ENCODE measurements around the gene WTIP.
A peak's percentile ranks its signal among the peaks of the same experiment; 100 is the strongest.
"Not testable (repeated sequence)": the region's sequence is repeated elsewhere in the genome, so short reads cannot be mapped to it uniquely, and the experiment has no call there.

WTIP gene

DNA sequence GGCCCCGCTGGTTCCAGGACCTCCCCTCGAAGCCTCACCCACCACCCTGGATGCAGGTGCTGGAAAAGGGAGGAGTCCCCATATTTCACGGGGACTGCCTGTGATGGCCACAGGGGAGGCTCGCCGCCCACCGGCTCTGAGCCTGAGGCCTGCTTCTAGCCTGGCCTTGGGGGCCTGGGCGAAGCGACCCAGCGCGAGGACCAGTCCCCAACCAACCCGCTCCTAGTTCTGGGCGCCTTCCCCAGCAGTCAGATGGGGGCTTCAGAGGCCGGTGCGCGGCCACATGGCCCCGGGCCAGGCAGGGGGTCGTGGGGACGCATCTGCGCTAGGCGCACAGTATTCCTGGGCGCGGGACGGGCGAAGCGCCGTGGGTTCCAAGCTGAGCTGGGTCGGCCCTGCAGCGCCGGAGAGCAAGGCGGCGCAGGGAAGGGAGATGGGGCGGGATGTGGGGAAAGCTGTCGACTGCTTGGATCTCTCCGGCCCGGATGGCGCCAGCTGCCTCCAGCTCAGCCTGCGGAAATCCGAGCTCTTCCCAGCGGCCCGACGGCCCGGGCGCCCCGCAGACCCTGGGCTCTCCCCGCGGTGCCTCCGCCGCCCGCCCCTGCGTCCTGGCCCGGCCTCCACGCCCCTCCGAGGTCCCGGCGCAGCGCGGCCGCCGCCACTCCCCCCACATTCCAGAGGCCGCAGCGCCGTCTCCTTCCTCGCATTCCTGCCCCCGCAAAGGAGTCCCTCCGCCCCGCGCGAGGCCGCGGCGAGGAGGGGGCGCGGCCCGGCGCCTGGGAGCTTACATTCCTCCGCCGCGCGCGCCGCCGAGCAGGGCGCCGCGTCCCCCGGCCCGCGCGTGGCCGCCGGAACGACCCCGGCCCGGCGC is at the start of gene WTIP:
Gene WTIP, plus strand, starts transcription at position 788 of the 871 bp plus-strand sequence. CDS start 217 bp downstream, outside the sequence.
- H3K36me3 ChIP-seq (ENCODE audit: insufficient read depth, low read length): no peaks in the 10 kb centered on the region
- H3K27ac ChIP-seq (ENCODE audit: low read depth, low read length): peak within 1 kb of the TSS; percentile 70
- H3K4me1 ChIP-seq (ENCODE audit: insufficient read depth, low read length): peaks cover 11% of the 10 kb centered on the region
- peak within 1 kb of the TSS; percentile 55 to 58 for H3K4me3 ChIP-seq (ENCODE audit: low read depth in 1 of 2, low read length in 2 of 2)
- H3K27me3 ChIP-seq (ENCODE audit: control insufficient read depth in 1 of 2, insufficient read depth in 2 of 2, low read length in 2 of 2): no peaks in the 10 kb centered on the region
- no peak within 1 kb of the TSS for H3K9ac ChIP-seq (ENCODE audit: low read length)
- no peaks in the 10 kb centered on the region for H3K9me3 ChIP-seq (ENCODE audit: low read length)

DNA sequence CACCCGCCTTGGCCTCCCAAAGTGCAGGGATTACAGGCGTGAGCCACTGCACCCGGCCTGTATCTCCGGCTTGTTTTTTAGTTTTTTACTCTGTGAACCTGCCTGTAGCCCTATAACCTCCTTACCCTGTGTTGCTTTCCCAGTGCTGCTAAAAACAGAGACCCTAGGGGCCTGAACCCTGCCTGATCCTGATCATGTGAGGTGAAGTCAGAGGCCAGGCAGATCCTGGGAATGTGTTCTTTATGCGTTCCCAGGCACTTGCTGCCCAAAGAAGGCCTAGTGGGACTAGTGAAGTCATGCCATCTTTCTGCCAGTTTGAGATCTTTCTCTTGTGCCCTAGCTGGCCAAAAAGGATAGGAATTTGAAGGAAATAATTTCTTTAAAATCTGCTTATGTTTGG is 48.8 kb upstream of the WTIP start:
- no peak overlapping the region for H3K4me3 ChIP-seq (ENCODE audit: low read depth in 1 of 2, low read length in 2 of 2)
- H3K36me3 ChIP-seq (ENCODE audit: insufficient read depth, low read length): peaks cover 26% of the 10 kb centered on the region
- no peak overlapping the region for H3K27ac ChIP-seq (ENCODE audit: low read depth, low read length)
- no peaks in the 10 kb centered on the region for H3K27me3 ChIP-seq (ENCODE audit: control insufficient read depth in 1 of 2, insufficient read depth in 2 of 2, low read length in 2 of 2)
- no peaks in the 10 kb centered on the region for H3K9me3 ChIP-seq (ENCODE audit: low read length)
- H3K9ac ChIP-seq (ENCODE audit: low read length): no peak overlapping the region
- peaks cover 24% of the 10 kb centered on the region for H3K4me1 ChIP-seq (ENCODE audit: insufficient read depth, low read length)

DNA sequence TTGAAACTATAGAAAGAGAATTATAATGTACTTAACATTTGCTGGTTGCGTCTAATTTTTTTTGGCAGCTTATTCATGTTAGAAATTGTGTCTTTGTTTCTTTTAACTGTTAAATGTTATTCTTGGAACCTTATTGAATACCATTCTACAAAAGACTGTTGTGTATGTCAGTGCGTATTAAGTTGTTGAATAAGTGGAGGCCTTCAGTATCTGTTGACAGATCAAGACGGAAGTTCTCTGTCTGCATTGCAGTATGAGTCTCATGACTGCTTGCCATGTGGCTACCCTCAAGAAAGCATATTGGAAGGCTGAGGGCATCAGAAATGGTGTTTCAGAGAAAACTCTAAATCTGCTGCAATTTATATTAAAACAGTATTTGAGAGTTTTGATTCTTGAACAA is 44.8 kb upstream of the WTIP start:
- no peak overlapping the region for H3K27ac ChIP-seq (ENCODE audit: low read depth, low read length)
- H3K27me3 ChIP-seq (ENCODE audit: control insufficient read depth in 1 of 2, insufficient read depth in 2 of 2, low read length in 2 of 2): no peaks in the 10 kb centered on the region
- H3K4me3 ChIP-seq (ENCODE audit: low read depth in 1 of 2, low read length in 2 of 2): no peak overlapping the region
- no peaks in the 10 kb centered on the region for H3K9me3 ChIP-seq (ENCODE audit: low read length)
- peaks cover under 1% of the 10 kb centered on the region for H3K4me1 ChIP-seq (ENCODE audit: insufficient read depth, low read length)
- H3K36me3 ChIP-seq (ENCODE audit: insufficient read depth, low read length): peaks cover 57% of the 10 kb centered on the region
- H3K9ac ChIP-seq (ENCODE audit: low read length): no peak overlapping the region

DNA sequence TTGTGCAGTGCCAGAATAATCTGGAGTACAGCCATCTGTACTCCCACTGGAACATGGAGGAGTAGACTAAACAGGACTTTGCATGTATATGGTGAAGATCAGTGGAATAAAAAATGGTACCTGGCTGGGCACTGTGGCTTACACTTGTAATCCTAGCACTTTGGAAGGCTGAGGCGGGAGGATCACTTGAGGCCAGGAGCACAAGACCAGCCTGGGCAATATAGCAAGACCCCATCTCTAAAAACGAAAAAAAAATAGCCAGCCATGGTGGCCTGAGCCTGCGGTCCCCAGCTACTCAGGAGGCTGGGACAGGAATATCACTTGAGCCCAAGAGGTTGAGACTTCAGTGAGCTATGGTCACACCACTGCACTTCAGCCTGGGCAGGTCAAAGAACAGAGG is 33.4 kb upstream of the WTIP start:
- no peaks in the 10 kb centered on the region for H3K9me3 ChIP-seq (ENCODE audit: low read length)
- no peak overlapping the region for H3K9ac ChIP-seq (ENCODE audit: low read length)
- H3K4me3 ChIP-seq (ENCODE audit: low read depth in 1 of 2, low read length in 2 of 2): no peak overlapping the region
- H3K36me3 ChIP-seq (ENCODE audit: insufficient read depth, low read length): peaks cover 66% of the 10 kb centered on the region
- H3K4me1 ChIP-seq (ENCODE audit: insufficient read depth, low read length): no peaks in the 10 kb centered on the region
- H3K27ac ChIP-seq (ENCODE audit: low read depth, low read length): no peak overlapping the region
- no peaks in the 10 kb centered on the region for H3K27me3 ChIP-seq (ENCODE audit: control insufficient read depth in 1 of 2, insufficient read depth in 2 of 2, low read length in 2 of 2)

DNA sequence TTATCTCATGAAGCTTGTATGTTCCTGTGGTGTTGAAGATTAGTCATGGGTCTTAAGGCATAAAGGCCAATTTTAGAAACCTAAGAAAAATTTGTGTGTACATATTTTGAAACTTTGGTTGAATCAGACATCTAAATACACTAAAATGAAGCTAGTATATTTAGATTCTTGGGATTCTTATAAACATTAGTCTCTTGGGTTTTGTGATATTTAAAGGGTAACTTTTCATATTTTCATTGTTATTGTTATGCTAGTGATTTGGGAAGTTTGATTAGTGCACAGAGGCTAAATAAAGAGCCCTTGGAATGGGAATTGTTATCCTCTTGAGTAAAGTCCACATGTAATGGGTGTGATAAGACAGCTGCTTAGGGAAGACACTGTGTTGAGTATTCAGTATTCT is 28.8 kb upstream of the WTIP start:
- peaks cover 57% of the 10 kb centered on the region for H3K36me3 ChIP-seq (ENCODE audit: insufficient read depth, low read length)
- H3K9ac ChIP-seq (ENCODE audit: low read length): no peak overlapping the region
- H3K27me3 ChIP-seq (ENCODE audit: control insufficient read depth in 1 of 2, insufficient read depth in 2 of 2, low read length in 2 of 2): no peaks in the 10 kb centered on the region
- no peak overlapping the region for H3K4me3 ChIP-seq (ENCODE audit: low read depth in 1 of 2, low read length in 2 of 2)
- no peaks in the 10 kb centered on the region for H3K4me1 ChIP-seq (ENCODE audit: insufficient read depth, low read length)
- no peaks in the 10 kb centered on the region for H3K9me3 ChIP-seq (ENCODE audit: low read length)
- H3K27ac ChIP-seq (ENCODE audit: low read depth, low read length): no peak overlapping the region

DNA sequence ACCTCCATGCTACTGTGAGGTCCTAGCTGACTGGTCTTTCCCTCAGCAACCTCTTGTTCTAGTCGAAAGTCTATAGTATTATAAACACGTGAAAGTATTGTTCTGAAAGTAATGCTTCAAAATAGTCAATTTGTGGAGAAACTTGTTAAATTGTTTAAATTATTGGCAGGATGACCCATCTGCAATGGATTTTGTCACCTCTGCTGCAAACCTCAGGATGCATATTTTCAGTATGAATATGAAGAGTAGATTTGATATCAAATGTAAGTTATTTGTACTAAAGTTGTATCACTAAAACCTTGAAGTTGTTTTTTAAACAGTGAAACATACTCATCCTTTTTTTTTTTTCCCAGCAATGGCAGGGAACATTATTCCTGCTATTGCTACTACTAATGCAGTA is 27.5 kb upstream of the WTIP start:
- no peaks in the 10 kb centered on the region for H3K27me3 ChIP-seq (ENCODE audit: control insufficient read depth in 1 of 2, insufficient read depth in 2 of 2, low read length in 2 of 2)
- no peaks in the 10 kb centered on the region for H3K9me3 ChIP-seq (ENCODE audit: low read length)
- H3K4me3 ChIP-seq (ENCODE audit: low read depth in 1 of 2, low read length in 2 of 2): no peak overlapping the region
- no peaks in the 10 kb centered on the region for H3K4me1 ChIP-seq (ENCODE audit: insufficient read depth, low read length)
- H3K9ac ChIP-seq (ENCODE audit: low read length): no peak overlapping the region
- no peak overlapping the region for H3K27ac ChIP-seq (ENCODE audit: low read depth, low read length)
- peaks cover 53% of the 10 kb centered on the region for H3K36me3 ChIP-seq (ENCODE audit: insufficient read depth, low read length)

DNA sequence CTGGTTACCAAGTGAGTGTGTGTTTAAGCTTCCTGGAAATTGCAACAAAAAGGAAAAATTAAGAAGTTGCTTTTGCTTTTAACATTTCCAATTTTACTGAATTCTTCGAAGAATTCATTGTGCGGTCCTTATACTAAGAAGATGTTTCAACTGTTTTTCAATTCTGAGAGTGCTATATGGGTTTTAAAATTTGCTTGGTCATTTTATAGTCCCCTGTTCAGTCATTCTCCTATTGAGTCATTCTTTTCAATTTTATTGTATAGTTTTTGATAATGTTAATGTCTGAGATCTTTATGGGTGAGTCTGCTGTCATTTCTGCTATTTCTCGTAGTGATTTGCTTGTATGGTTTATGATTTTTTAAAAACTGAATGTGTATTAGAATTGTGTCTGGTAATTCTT is 26.9 kb upstream of the WTIP start:
- Histone ChIP-seq H3K9ac (ENCODE audit: low read length) (no peak overlapping the region), H3K4me3 (ENCODE audit: low read depth in 1 of 2, low read length in 2 of 2) (no peak overlapping the region), H3K4me1 (ENCODE audit: insufficient read depth, low read length) (no peaks in the 10 kb centered on the region), H3K27me3 (ENCODE audit: control insufficient read depth in 1 of 2, insufficient read depth in 2 of 2, low read length in 2 of 2) (no peaks in the 10 kb centered on the region), H3K9me3 (ENCODE audit: low read length) (no peaks in the 10 kb centered on the region), H3K27ac (ENCODE audit: low read depth, low read length) (no peak overlapping the region), H3K36me3 (ENCODE audit: insufficient read depth, low read length) (peaks cover 59% of the 10 kb centered on the region)

DNA sequence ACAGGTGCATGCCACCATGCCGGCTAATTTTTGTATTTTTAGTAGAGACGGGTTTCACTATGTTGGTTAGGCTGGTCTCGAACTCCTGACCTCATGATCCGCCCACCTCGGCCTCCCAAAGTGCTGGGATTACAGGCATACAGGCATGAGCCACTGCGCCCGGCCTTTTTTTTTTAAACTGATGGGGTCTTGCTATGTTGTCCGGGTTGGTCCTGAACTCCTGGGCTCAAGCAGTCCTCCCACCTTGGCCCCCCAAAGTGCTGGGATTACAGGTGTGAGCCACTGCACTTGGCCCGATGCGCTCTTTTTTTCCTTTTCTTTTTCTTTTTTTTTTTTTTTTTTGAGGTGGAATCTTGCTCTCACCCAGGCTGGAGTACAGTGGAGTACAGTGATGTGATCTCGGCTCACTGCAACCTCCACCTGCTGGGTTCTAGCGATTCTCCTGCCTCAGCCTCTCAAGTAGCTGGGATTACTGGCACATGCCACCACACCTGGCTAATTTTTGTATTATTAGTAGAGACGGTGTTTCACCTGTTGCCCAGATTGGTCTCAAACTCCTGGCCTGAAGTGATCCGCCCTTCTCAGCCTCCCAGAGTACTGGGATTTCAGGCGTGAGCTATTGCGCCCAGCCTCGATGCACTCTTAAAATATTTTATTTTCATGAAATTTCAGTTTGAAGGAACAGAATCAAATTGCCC is 25.6 kb upstream of the WTIP start:
- H3K4me1 ChIP-seq (ENCODE audit: insufficient read depth, low read length); H3K27ac ChIP-seq (ENCODE audit: low read depth, low read length); H3K9ac ChIP-seq (ENCODE audit: low read length); H3K4me3 ChIP-seq (ENCODE audit: low read depth in 1 of 2, low read length in 2 of 2); H3K9me3 ChIP-seq (ENCODE audit: low read length); H3K27me3 ChIP-seq (ENCODE audit: control insufficient read depth in 1 of 2, insufficient read depth in 2 of 2, low read length in 2 of 2): not testable (repeated sequence)
- peaks cover 70% of the 10 kb centered on the region for H3K36me3 ChIP-seq (ENCODE audit: insufficient read depth, low read length)

DNA sequence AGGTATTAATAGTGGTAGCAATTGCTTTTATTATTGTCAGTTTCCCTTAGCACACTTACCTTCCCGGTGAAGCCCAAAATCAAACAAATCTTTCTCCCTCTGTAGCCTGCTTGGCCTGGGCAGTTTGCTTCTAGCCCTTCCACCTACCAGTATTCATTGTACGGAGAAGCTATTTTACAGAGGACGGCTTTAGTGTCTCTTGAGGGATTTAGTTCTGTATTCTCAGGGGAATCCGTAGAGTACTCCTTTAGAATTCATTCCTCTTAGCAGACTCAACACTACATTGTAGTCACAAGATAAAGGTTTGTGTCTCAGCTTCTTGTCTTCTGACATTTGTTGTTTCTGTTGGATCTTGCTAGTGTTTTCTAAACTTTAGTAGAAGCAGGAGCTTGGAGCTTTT is 24.1 kb upstream of the WTIP start:
- Histone ChIP-seq H3K4me1 (ENCODE audit: insufficient read depth, low read length) (no peaks in the 10 kb centered on the region), H3K27me3 (ENCODE audit: control insufficient read depth in 1 of 2, insufficient read depth in 2 of 2, low read length in 2 of 2) (no peaks in the 10 kb centered on the region), H3K27ac (ENCODE audit: low read depth, low read length) (no peak overlapping the region), H3K9ac (ENCODE audit: low read length) (no peak overlapping the region), H3K9me3 (ENCODE audit: low read length) (no peaks in the 10 kb centered on the region), H3K36me3 (ENCODE audit: insufficient read depth, low read length) (peaks cover 75% of the 10 kb centered on the region), H3K4me3 (ENCODE audit: low read depth in 1 of 2, low read length in 2 of 2) (no peak overlapping the region)

DNA sequence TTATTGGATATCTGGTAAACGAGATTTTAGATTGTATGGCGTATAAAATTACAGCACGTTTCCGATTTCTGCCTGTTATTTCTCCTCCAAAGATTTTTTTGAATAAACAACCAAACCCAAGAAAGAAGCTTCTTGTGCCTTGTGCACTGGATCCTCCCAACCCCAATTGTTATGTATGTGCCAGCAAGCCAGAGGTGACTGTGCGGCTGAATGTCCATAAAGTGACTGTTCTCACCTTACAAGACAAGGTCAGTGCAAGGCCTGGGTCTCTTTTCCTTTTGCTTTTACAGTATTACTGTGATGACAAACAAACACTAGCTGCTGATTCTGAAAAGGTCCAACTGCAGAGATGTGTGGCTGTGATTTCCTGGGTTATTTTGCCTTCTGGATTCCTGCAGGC is 22.9 kb upstream of the WTIP start:
- Histone ChIP-seq H3K9me3 (ENCODE audit: low read length) (no peaks in the 10 kb centered on the region), H3K4me3 (ENCODE audit: low read depth in 1 of 2, low read length in 2 of 2) (no peak overlapping the region), H3K36me3 (ENCODE audit: insufficient read depth, low read length) (peaks cover 69% of the 10 kb centered on the region), H3K9ac (ENCODE audit: low read length) (no peak overlapping the region), H3K27me3 (ENCODE audit: control insufficient read depth in 1 of 2, insufficient read depth in 2 of 2, low read length in 2 of 2) (no peaks in the 10 kb centered on the region), H3K27ac (ENCODE audit: low read depth, low read length) (no peak overlapping the region), H3K4me1 (ENCODE audit: insufficient read depth, low read length) (no peaks in the 10 kb centered on the region)

DNA sequence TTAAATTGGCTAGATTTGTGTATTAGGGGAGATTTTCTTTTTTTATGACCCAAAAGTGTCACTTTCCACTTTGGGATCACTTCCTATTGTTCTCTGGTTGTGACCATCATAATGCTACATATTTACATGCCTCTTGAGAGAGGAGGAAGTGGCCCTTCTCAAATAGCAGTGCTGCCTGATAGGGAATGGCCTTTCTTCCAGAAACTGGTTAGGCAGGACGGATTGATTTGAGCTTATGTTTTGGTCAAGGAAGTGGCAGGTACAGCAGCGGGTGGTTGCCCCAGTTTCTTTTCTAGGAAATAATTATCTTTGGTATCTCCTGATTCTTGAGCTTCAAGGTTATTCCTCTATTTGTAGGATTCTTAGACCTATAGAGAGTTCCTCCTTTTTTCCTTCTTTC is 21.9 kb upstream of the WTIP start:
- Histone ChIP-seq H3K27me3 (ENCODE audit: control insufficient read depth in 1 of 2, insufficient read depth in 2 of 2, low read length in 2 of 2) (no peaks in the 10 kb centered on the region), H3K4me1 (ENCODE audit: insufficient read depth, low read length) (no peaks in the 10 kb centered on the region), H3K27ac (ENCODE audit: low read depth, low read length) (no peak overlapping the region), H3K9ac (ENCODE audit: low read length) (no peak overlapping the region), H3K4me3 (ENCODE audit: low read depth in 1 of 2, low read length in 2 of 2) (no peak overlapping the region), H3K36me3 (ENCODE audit: insufficient read depth, low read length) (peaks cover 67% of the 10 kb centered on the region), H3K9me3 (ENCODE audit: low read length) (no peaks in the 10 kb centered on the region)

Measured in muscle layer of colon (tissue), 2 donors.